Cardiac fibroblast (primary cell): ENCODE measurements around the gene PTPRT.

ENCODE experiments used
- DNase-seq, 2 donors: peaks; one replicate each; pipeline versions ENCODE4 v3.0.0 to v3.0.0-alpha.2; 2010; ENCODE audit warnings: low read depth in 2 of 2
- H3K4me3 ChIP-seq, 2 donors: replicated peaks in 1 of 2; 1 replicate in 1 of 2; 2 replicates in 1 of 2; pipeline ENCODE4 v1.5.1; 2011; ENCODE audit warnings: low read depth in 2 of 2, low read length in 2 of 2, mild to moderate bottlenecking in 2 of 2, moderate library complexity in 1 of 2
- TF ChIP-seq, protein P1 (sequence below): IDR thresholded peaks from one replicate; pipeline ENCODE4 v1.5.1; 2011; ENCODE audit warnings: low read depth, mild to moderate bottlenecking, low read length, inconsistent platforms

Gene PTPRT

DNA sequence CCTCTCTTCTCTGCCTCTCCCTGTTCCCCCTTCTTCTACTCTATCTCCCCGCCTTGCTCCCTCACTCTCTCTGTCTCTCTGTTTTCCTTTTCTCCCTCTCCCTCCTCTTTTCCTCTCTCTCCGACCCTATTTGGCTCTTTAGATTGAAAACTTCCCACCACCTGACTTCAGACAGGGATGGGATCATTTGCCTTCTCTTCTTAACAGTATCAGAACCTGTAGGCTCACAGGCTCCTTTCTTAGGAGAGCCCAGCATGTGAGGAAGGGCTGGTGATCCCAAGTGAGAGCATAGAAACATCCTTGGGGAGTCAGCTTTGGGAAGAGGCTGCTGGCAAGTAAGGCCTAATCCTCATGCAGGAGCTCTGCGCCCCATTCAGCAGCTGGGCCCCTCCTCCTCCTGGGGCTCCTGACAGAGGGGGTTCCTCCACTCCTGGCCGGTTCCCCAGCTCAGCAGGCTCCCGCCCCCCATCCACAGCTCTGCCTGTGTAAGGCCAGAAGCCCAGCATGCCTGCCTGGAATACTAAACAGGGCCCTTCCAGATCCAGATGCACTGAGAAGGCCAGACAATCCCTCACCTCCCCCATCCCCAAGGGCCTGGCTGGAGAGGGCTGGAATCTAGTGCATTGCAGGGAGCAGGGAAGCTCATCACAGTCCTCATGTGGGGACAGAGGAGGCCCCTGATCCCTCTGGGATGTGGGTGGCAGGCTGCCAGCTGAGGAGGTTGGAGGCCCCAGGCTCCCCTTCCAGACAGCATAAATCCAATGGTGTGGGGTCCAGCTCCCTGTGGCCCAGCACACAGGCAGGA, 93.4 kb downstream of the PTPRT start:
- DNase-seq = no peak
- no peak overlapping the region for H3K4me3 ChIP-seq
- TF ChIP-seq, protein P1, sequence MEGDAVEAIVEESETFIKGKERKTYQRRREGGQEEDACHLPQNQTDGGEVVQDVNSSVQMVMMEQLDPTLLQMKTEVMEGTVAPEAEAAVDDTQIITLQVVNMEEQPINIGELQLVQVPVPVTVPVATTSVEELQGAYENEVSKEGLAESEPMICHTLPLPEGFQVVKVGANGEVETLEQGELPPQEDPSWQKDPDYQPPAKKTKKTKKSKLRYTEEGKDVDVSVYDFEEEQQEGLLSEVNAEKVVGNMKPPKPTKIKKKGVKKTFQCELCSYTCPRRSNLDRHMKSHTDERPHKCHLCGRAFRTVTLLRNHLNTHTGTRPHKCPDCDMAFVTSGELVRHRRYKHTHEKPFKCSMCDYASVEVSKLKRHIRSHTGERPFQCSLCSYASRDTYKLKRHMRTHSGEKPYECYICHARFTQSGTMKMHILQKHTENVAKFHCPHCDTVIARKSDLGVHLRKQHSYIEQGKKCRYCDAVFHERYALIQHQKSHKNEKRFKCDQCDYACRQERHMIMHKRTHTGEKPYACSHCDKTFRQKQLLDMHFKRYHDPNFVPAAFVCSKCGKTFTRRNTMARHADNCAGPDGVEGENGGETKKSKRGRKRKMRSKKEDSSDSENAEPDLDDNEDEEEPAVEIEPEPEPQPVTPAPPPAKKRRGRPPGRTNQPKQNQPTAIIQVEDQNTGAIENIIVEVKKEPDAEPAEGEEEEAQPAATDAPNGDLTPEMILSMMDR = no peak

DNA sequence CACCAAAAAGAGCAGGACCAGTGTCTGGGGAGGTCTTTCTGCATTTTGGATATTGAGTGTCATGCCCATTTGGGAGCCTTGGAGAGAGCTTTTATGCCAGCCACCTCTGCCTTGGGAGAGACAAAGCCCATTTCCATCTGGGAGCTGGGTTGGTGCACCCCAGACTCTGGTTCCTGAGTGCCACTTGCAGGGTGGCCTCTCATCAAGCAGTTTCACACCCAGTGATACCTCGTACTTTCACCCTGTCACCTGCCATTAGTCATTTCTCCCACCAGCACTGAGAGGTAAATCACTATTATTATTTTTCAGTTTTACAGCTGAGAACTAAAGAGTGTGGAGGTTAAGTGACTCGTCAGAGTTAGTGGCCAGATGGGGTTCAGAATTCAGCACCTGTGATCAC, 94.7 kb downstream of the PTPRT start:
- TF ChIP-seq, protein P1 = no peak
- no peak overlapping the region for H3K4me3 ChIP-seq
- DNase-seq = no peak

DNA sequence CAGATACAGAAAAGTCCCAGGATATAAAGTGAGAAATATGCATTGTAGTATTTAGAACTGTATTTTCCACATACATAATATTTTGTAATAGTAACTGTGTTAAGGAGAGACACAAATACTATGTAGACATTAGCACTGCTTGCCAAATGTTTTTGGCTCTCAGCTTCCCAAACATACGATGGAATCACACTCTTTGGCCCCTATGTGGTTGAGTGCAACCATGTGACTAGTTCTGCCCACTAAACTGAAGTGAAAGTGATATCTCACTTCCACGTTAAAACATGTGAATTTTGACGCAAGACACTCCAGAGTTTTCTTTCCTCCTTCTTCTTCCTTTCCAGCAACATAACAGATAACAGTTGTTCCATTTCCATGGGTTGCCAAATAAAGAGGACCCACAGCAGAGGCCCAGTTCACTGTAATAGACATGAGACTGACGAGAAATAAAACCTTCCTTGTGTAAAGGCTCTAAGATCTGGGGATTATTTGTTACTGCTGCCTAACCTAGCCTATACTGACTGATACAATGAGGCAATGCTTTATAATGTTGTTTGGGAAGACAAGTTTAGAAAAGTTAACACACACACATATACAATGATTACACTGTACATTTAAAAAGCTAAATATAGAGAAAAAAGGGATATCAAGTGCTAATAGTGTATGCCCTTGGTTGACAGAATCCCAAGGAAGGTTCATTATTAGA, 97.2 kb downstream of the PTPRT start:
- no peak for DNase-seq
- H3K4me3 ChIP-seq = no peak overlapping the region
- TF ChIP-seq, protein P1 = no peak

DNA sequence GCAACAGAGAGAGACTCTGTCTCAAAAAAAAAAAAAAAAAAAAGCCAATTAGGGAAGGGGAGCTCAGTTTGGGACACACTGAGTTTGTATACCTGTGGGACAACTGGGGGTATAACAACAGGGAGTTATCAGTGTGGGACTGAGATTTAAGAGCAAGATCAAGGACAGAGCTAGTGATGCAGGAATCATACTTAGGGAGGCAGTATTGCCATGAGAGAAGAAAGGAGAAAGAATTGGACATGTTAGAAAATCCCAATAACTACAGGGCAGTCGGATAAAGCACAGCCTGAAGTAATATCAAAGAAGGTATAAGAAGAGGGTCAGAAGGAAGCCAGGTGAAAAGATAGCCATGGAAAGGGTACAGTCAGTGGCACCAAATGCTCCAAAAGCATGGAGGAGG, 121.2 kb downstream of the PTPRT start:
- DNase-seq = no peak
- no peak overlapping the region for H3K4me3 ChIP-seq
- TF ChIP-seq, protein P1 = no peak

DNA sequence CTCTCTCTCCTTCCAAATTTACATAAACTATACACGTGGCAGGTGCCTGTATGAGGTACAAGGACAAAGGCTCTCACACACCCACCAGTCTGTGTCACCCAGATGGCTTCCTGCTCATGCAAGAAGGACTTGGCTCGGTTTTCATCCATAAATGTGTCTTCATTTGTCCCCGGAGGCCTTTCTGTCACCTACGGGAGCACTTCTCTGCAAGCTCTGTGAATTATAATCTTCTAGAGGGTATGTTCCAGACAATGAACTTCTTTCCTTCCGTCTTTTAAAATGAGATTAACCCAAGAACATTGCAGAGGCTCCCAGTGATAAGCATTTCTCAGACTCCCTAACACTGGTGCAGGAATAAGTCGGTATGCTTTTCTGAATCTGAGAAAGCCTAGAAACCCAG, 123.6 kb downstream of the PTPRT start:
- no peak for DNase-seq
- TF ChIP-seq, protein P1 = no peak
- H3K4me3 ChIP-seq = no peak overlapping the region

DNA sequence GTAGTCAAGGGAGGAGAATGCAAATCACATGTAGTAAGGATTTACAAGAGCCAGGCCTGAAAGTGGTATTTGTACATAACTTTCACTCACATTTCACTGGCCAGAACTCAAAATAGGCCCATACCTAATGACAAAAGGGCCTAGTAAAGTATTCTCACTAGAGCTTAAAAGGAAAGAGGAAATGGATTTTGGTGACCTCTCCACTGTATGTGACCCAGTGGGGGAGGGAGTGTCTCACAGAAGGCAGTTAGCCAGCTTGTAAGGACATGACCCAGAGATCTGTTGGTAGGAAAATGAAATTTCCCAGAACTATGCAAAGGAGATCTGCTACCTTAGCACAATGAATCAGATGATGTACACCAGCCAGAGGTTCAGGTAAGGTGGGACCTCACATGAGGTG, 124.4 kb downstream of the PTPRT start:
- H3K4me3 ChIP-seq = no peak overlapping the region
- DNase-seq = no peak
- TF ChIP-seq, protein P1 = no peak
